CD8-positive, alpha-beta memory T cell (primary cell): ENCODE data around the gene HLCS. TPM values are rescaled to one million over a fixed set of nuclear protein-coding genes. Genes with fewer than 3 reads are reported as not detected.
A peak's percentile ranks its signal among the peaks of the same experiment; 100 is the strongest.

Experiments used
- CTCF ChIA-PET: fragments of 350-600 bp; sonication (Branson Sonifier 250); formaldehyde crosslinking; loops from one replicate; lab custom pipeline; 2021; ENCODE audit warnings: antibody characterized with exemption; lab: Charles Lee
- POLR2A ChIA-PET: fragments of 350-600 bp; sonication (Branson Sonifier 250); formaldehyde crosslinking; loops from one replicate; lab custom pipeline; 2021; ENCODE audit warnings: antibody characterized with exemption; lab: Charles Lee
- DNase-seq, 5 donors: peaks; one replicate each; pipeline versions ENCODE4 v3.0.0 to v3.0.0-alpha.2; 2020 to 2022; ENCODE audit warnings: mixed read lengths in 1 of 5
- H3K27ac ChIP-seq: one replicate; pipeline ENCODE4 v1.7.0; 2013; ENCODE audit warnings: low read depth, mild to moderate bottlenecking, low read length, moderate library complexity
- H3K27me3 ChIP-seq: 2 replicates; pipeline ENCODE4 v1.7.0; 2013; ENCODE audit warnings: low read length, mild to moderate bottlenecking; ENCODE audit not compliant: insufficient read depth, poor library complexity, severe bottlenecking
- H3K36me3 ChIP-seq: 2 replicates; pipeline ENCODE4 v1.7.0; 2013; ENCODE audit warnings: mild to moderate bottlenecking, low read length, moderate library complexity; ENCODE audit not compliant: insufficient read depth
- H3K4me1 ChIP-seq: 2 replicates; pipeline ENCODE4 v1.7.0; 2013; ENCODE audit warnings: mild to moderate bottlenecking, low read length, moderate library complexity; ENCODE audit not compliant: insufficient read depth
- H3K4me3 ChIP-seq: 2 replicates; pipeline ENCODE4 v1.7.0; 2013; ENCODE audit warnings: mild to moderate bottlenecking, low read length
- H3K9me3 ChIP-seq: 2 replicates; pipeline ENCODE4 v1.7.0; 2013; ENCODE audit warnings: mild to moderate bottlenecking, low read length
- H3K27ac Mint-ChIP-seq, 8 donors: one replicate each; pipeline ENCODE4 v1.8.0; 2020 to 2021; ENCODE audit warnings: mixed read lengths in 8 of 8, mild to moderate bottlenecking in 6 of 8, inconsistent platforms in 3 of 8, moderate library complexity in 3 of 8
- H3K27me3 Mint-ChIP-seq, 2 donors: one replicate each; pipeline ENCODE4 v1.8.0; 2020 to 2021; ENCODE audit warnings: mixed read lengths in 2 of 2, mild to moderate bottlenecking in 1 of 2, moderate library complexity in 1 of 2
- H3K36me3 Mint-ChIP-seq, 3 donors: one replicate each; pipeline ENCODE4 v1.8.0; 2020 to 2021; ENCODE audit warnings: mixed read lengths in 3 of 3, inconsistent platforms in 1 of 3, mild to moderate bottlenecking in 1 of 3
- H3K4me1 Mint-ChIP-seq, 3 donors: one replicate each; pipeline ENCODE4 v1.8.0; 2020 to 2021; ENCODE audit warnings: mixed read lengths in 3 of 3, inconsistent platforms in 1 of 3, mild to moderate bottlenecking in 1 of 3
- H3K4me3 Mint-ChIP-seq, 7 donors: one replicate each; pipeline ENCODE4 v1.8.0; 2020 to 2021; ENCODE audit warnings: mixed read lengths in 7 of 7, mild to moderate bottlenecking in 6 of 7, moderate library complexity in 4 of 7, inconsistent platforms in 2 of 7
- H3K9me3 Mint-ChIP-seq, 5 donors: one replicate each; pipeline ENCODE4 v1.8.0; 2020 to 2022; ENCODE audit warnings: mixed read lengths in 5 of 5, mild to moderate bottlenecking in 3 of 5, moderate library complexity in 2 of 5, inconsistent platforms in 1 of 5
- polyA plus RNA-seq: library from polyadenylated mRNA; unstranded; fragments of 300-500 nt; fragmentation: Illumina TruSeq; gene quantifications from one replicate; pipeline ENCODE4 v1.2.3, GENCODE V29; 2021
- total RNA-seq, 2 experiments: library from RNA; stranded (reverse); gene quantifications; one replicate each; pipeline ENCODE4 v1.2.3, GENCODE V29; 2021

HLCS gene
- total and polyA plus RNA-seq, 3 experiments from 2014 or later, result 12.7 to 14.7 (median 13.4) TPM

DNA sequence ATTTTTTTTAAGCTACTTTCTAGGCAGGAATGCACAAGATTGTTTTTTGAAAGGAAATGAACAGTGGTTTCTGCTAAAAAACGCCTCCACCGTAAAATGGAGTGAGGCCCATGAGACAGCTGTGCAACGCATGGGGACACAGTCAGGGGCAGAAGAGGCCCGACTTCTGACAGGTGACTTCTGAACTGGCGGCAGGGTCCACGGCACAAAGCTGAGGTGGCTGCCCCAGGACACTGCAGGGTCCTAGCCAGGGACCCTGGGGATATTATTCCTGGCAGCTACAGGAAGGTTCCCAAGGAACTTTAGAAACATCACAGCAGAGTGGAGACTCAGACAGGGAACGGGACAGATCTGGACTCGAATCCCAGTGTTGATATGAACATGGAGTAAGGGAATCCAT lies 192.5 kb downstream of the HLCS start:
- Histone ChIP-seq H3K27me3 (no peaks in the 10 kb centered on the region), H3K4me3 (no peak overlapping the region), H3K36me3 (no peaks in the 10 kb centered on the region), H3K9me3 (no peaks in the 10 kb centered on the region), H3K4me1 (no peaks in the 10 kb centered on the region), H3K27ac (no peak overlapping the region)
- Mint-ChIP-seq H3K9me3 (no peaks in the 10 kb centered on the region), H3K4me3 (no peak overlapping the region), H3K27ac (no peak overlapping the region), H3K27me3 (no peaks in the 10 kb centered on the region), H3K4me1 (no peaks in the 10 kb centered on the region), H3K36me3 (peaks cover 0 to 2% (median 0%) of the 10 kb centered on the region in 3 donors)
- DNase-seq, result no peak
- ChIA-PET CTCF (no interaction called here), POLR2A (no interaction called here)

DNA sequence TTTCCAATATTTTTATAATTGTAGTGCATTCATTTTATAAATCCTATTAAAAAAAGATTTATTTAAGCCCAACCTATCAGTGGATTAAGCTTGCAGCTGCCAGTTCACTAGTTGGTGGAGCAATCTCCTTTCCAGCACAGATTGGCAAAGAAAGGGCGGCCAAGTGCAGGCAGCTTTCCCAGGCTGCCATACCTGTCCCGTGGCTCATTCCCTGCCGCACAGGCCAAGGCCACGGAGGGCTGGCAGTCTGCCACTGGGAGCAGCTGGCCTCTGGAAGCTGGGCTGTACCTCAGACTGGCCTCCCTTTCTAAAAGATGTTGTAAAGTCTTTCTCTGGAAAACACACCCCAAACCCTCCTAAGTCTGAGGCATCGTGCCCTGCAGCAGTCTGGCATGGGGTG lies 193.4 kb downstream of the HLCS start:
- H3K27me3 Mint-ChIP-seq, result no peaks in the 10 kb centered on the region
- POLR2A ChIA-PET, result no interaction called here

DNA sequence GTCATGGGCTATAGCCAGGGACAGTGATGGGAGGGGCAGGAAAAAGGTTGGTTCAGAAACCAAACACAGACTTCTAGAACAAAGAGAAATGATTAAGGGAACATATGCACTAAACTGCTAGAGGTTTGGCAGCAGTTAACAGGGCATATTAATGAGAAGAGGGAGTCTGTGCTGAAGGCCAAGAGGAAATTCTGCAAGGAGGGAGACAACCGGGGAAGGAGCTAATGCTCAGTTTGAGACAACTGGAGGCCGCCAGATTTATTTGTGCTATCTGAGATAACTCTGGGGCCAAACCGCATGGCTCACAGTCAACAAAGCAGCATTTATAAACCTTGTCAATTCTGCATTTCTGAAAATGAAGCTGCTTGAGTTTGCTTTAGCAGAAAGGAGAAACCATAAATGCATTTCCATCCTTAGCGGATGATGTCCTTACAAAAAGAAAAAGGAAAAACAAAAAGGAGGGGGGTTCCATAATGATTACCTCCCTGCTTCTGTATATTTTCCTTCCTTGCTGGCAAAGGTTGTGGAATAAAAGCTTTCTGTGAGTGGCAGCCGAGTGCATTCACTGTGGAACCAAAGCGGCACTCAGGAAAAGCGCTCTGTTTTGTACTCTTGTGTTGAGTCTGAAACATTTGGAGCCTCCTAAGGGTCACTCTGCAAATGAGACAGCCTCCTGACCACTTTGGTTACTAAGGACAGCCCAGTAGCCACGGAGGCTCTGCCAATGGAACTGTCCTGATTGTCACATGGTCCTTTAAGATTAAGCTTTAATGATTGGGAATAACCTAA lies 197.2 kb downstream of the HLCS start:
- Histone ChIP-seq H3K9me3 (no peaks in the 10 kb centered on the region), H3K4me1 (no peaks in the 10 kb centered on the region), H3K27me3 (no peaks in the 10 kb centered on the region), H3K36me3 (no peaks in the 10 kb centered on the region), H3K27ac (no peak overlapping the region), H3K4me3 (no peak overlapping the region)
- Mint-ChIP-seq H3K27me3 (no peaks in the 10 kb centered on the region), H3K4me1 (no peaks in the 10 kb centered on the region), H3K27ac (no peak overlapping the region), H3K9me3 (no peaks in the 10 kb centered on the region), H3K4me3 (no peak overlapping the region), H3K36me3 (peaks cover 7 to 26% (median 8%) of the 10 kb centered on the region in 3 donors)
- ChIA-PET POLR2A (no interaction called here), CTCF (no interaction called here)
- DNase-seq, result no peak

More for the DNA sequence above, 193.4 kb downstream of the HLCS start:
- Histone ChIP-seq H3K27ac (no peak overlapping the region), H3K9me3 (no peaks in the 10 kb centered on the region), H3K4me1 (no peaks in the 10 kb centered on the region), H3K4me3 (no peak overlapping the region), H3K27me3 (no peaks in the 10 kb centered on the region), H3K36me3 (no peaks in the 10 kb centered on the region)
- Mint-ChIP-seq H3K9me3 (no peaks in the 10 kb centered on the region), H3K27ac (no peak overlapping the region), H3K36me3 (peaks cover 0 to 6% (median under 1%) of the 10 kb centered on the region in 3 donors), H3K4me3 (no peak overlapping the region), H3K4me1 (no peaks in the 10 kb centered on the region)
- CTCF ChIA-PET, result no interaction called here
- DNase-seq, result no peak

DNA sequence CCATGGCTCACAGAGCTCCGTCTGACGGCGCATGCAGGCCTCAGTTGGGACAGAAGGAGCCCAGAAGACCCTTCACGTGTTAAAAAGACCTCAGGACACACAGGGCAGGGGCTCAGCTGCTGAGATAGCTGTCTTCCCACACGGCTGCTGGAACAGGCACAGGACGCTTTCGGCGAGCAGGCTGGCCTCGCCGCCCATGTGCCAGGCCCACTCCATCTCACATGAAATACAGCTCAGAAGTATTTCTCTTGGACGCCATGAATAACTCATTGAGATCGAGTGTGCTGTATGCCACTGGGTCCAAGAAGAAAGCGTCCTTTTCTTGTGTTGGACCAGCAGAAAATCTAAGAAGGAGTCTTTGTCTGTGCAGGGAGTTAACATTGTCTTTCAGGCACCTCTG lies 198.0 kb downstream of the HLCS start:
- Mint-ChIP-seq H3K27me3 (no peaks in the 10 kb centered on the region), H3K4me1 (no peaks in the 10 kb centered on the region), H3K9me3 (no peaks in the 10 kb centered on the region), H3K4me3 (no peak overlapping the region), H3K36me3 (peaks cover 8 to 31% (median 13%) of the 10 kb centered on the region in 3 donors), H3K27ac (no peak overlapping the region)
- H3K4me3 ChIP-seq, result no peak overlapping the region
- no peaks in the 10 kb centered on the region for H3K27me3 ChIP-seq
- no peaks in the 10 kb centered on the region for H3K36me3 ChIP-seq
- no peak for DNase-seq
- no peak overlapping the region for H3K27ac ChIP-seq
- ChIA-PET CTCF (no interaction called here), POLR2A (no interaction called here)
- no peaks in the 10 kb centered on the region for H3K4me1 ChIP-seq
- no peaks in the 10 kb centered on the region for H3K9me3 ChIP-seq

DNA sequence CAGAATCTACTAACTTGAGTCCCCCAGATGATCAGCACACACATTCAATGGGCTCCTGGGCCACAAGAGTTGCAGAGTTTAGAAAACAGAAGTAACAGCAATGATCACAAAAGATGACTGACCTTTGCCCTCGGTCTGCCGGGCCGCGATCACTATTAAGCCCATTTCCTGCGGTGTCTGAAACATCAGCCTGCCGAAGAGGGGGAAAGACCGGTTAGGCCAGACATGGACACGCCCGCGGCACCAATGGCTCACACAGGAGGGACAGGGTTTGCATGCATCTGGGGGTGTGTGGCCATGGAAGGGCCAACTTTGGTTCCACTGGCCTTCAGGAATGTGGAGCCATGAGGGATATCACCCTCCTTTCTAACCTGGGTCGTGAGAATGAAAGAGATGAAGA lies 199.4 kb downstream of the HLCS start:
- Histone ChIP-seq H3K27ac (no peak overlapping the region), H3K4me3 (no peak overlapping the region), H3K4me1 (no peaks in the 10 kb centered on the region), H3K36me3 (no peaks in the 10 kb centered on the region), H3K27me3 (no peaks in the 10 kb centered on the region), H3K9me3 (no peaks in the 10 kb centered on the region)
- CTCF ChIA-PET, result no interaction called here
- POLR2A ChIA-PET, result no interaction called here
- H3K36me3 Mint-ChIP-seq, result peaks cover 8 to 39% (median 13%) of the 10 kb centered on the region in 3 donors
- H3K4me1 Mint-ChIP-seq, result no peaks in the 10 kb centered on the region
- no peak for DNase-seq
- H3K27ac Mint-ChIP-seq, result peak overlapping the region in 1 of 8 donors; percentile 40
- no peaks in the 10 kb centered on the region for H3K27me3 Mint-ChIP-seq
- no peak overlapping the region for H3K4me3 Mint-ChIP-seq
- no peaks in the 10 kb centered on the region for H3K9me3 Mint-ChIP-seq

DNA sequence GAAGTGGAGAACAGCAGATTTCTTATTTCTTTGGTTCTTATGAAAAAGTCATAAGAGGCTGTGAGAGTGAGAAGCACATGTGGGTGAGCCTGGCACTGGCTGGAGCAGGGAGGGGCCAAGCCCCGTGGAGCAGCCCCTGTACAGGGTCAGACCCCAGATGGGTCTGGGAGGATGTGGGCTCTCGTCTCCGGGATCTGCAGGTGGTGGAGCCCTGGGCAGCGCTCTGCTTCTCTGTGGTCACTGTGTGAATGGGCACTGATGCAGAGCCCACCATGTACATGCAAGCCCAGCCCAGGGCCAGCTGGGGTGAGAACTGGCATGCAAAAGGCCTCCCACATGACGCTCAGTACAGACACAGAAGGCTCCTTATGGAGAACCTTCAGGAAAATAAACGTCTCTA lies 200.0 kb downstream of the HLCS start:
- DNase-seq, result no peak
- Mint-ChIP-seq H3K4me3 (no peak overlapping the region), H3K4me1 (no peaks in the 10 kb centered on the region), H3K27me3 (no peaks in the 10 kb centered on the region), H3K36me3 (peaks cover 8 to 39% (median 13%) of the 10 kb centered on the region in 3 donors), H3K27ac (no peak overlapping the region), H3K9me3 (no peaks in the 10 kb centered on the region)
- H3K27ac ChIP-seq, result no peak overlapping the region
- no peaks in the 10 kb centered on the region for H3K4me1 ChIP-seq
- H3K36me3 ChIP-seq, result no peaks in the 10 kb centered on the region
- no peaks in the 10 kb centered on the region for H3K27me3 ChIP-seq
- H3K4me3 ChIP-seq, result no peak overlapping the region
- no peaks in the 10 kb centered on the region for H3K9me3 ChIP-seq
- ChIA-PET CTCF (no interaction called here), POLR2A (no interaction called here)

DNA sequence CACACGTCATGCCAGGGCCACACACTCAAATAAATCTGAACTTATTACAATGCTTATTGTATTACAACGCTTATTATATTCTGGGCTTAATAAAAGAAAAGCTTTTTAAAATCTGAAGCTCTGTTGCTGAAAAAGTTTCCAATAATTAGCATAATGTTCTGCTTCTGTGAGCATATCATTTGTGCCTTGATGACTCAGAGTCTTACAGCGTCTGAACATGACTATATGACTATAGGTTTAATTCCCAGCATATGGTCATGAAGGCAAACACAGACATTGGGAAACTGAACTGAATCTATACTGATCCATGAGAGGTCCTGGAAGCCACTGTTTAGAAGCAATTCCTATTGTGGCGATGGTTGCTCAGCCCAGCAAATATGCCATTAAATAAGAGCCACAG lies 201.2 kb downstream of the HLCS start:
- Histone ChIP-seq H3K4me1 (no peaks in the 10 kb centered on the region), H3K27me3 (no peaks in the 10 kb centered on the region), H3K27ac (no peak overlapping the region), H3K9me3 (no peaks in the 10 kb centered on the region), H3K4me3 (no peak overlapping the region), H3K36me3 (no peaks in the 10 kb centered on the region)
- ChIA-PET CTCF (no interaction called here), POLR2A (no interaction called here)
- H3K9me3 Mint-ChIP-seq, result no peaks in the 10 kb centered on the region
- DNase-seq, result no peak
- H3K27me3 Mint-ChIP-seq, result no peaks in the 10 kb centered on the region
- no peaks in the 10 kb centered on the region for H3K4me1 Mint-ChIP-seq
- H3K4me3 Mint-ChIP-seq, result no peak overlapping the region
- H3K36me3 Mint-ChIP-seq, result peaks cover 8 to 44% (median 13%) of the 10 kb centered on the region in 3 donors
- H3K27ac Mint-ChIP-seq, result no peak overlapping the region

DNA sequence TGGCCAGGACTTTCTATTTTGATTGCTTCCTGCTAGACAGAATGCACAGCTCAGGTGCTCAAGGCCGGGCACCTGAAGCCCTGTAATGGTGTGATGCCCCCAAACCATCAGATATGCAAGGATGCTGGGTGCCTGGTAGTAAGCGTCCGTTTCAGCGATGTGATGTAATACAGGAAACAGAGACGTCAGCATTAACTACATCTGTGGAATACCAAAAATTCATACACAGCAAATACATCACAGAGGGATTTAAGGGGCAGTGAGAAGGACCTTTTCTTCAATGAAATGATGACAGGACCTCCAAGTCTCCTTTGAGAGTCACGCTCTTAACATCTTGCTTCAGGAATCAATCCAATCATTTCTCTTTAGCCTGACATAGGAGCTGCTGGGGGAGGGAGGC lies 203.2 kb downstream of the HLCS start:
- POLR2A ChIA-PET, result no interaction called here
- H3K4me1 ChIP-seq, result no peaks in the 10 kb centered on the region
- no peaks in the 10 kb centered on the region for H3K36me3 ChIP-seq
- H3K27ac ChIP-seq, result no peak overlapping the region
- CTCF ChIA-PET, result no interaction called here
- H3K9me3 ChIP-seq, result no peaks in the 10 kb centered on the region
- Mint-ChIP-seq H3K9me3 (no peaks in the 10 kb centered on the region), H3K4me3 (no peak overlapping the region), H3K27ac (no peak overlapping the region), H3K4me1 (no peaks in the 10 kb centered on the region), H3K27me3 (no peaks in the 10 kb centered on the region), H3K36me3 (peaks cover 13 to 57% (median 15%) of the 10 kb centered on the region in 3 donors)
- no peaks in the 10 kb centered on the region for H3K27me3 ChIP-seq
- H3K4me3 ChIP-seq, result no peak overlapping the region
- DNase-seq, result no peak
